GM12875 (cell line): ENCODE data around the gene ESAM.

Experiments
- H3K4me3 ChIP-seq: one replicate; pipeline ENCODE4 v1.5.1; 2011; ENCODE audit warnings: low read depth, low read length, control low read depth
- CTCF ChIP-seq: IDR thresholded peaks from 2 replicates; pipeline ENCODE4 v1.5.1; 2011; ENCODE audit warnings: low read depth, mild to moderate bottlenecking, control low read depth, inconsistent platforms, low read length, moderate library complexity, borderline replicate concordance; ENCODE audit not compliant: insufficient read depth

The ESAM gene

GRCh38 chr11:124728134-124728533 is 34.0 kb downstream of the ESAM start:
- no peak for TF ChIP-seq CTCF
- H3K4me3 ChIP-seq = no peak overlapping the region

GRCh38 chr11:124727474-124727873 is 34.6 kb downstream of the ESAM start:
- no peak for TF ChIP-seq CTCF
- no peak overlapping the region for H3K4me3 ChIP-seq

- no peak overlapping the region for H3K4me3 ChIP-seq
- TF ChIP-seq CTCF = no peak
Observed at GRCh38 chr11:124725719-124726105, 36.4 kb downstream of the ESAM start.

- TF ChIP-seq CTCF = no peak
- H3K4me3 ChIP-seq = no peak overlapping the region
Observed at GRCh38 chr11:124724979-124725718, 36.9 kb downstream of the ESAM start.

- TF ChIP-seq CTCF = no peak
Observed at GRCh38 chr11:124722176-124722575, 39.9 kb downstream of the ESAM start.

GRCh38 chr11:124719534-124719933 is 42.6 kb downstream of the ESAM start:
- no peak for TF ChIP-seq CTCF
- H3K4me3 ChIP-seq = no peak overlapping the region

More at GRCh38 chr11:124722176-124722575, 39.9 kb downstream of the ESAM start:
- no peak overlapping the region for H3K4me3 ChIP-seq

- H3K4me3 ChIP-seq = no peak overlapping the region
- TF ChIP-seq CTCF = no peak
Observed at GRCh38 chr11:124718801-124719200, 43.3 kb downstream of the ESAM start.
